GM21515 (cell line): Measurements from ENCODE around the gene ANO3.
"Not testable (repeated sequence)": the region's sequence is repeated elsewhere in the genome, so short reads cannot be mapped to it uniquely, and the experiment has no call there.

Experiments
- ATAC-seq: cut with Tn5 transposase; IDR thresholded peaks from one replicate; pipeline ENCODE4 v1.9.1; 2021; ENCODE audit not compliant: unreplicated experiment

Gene ANO3

DNA sequence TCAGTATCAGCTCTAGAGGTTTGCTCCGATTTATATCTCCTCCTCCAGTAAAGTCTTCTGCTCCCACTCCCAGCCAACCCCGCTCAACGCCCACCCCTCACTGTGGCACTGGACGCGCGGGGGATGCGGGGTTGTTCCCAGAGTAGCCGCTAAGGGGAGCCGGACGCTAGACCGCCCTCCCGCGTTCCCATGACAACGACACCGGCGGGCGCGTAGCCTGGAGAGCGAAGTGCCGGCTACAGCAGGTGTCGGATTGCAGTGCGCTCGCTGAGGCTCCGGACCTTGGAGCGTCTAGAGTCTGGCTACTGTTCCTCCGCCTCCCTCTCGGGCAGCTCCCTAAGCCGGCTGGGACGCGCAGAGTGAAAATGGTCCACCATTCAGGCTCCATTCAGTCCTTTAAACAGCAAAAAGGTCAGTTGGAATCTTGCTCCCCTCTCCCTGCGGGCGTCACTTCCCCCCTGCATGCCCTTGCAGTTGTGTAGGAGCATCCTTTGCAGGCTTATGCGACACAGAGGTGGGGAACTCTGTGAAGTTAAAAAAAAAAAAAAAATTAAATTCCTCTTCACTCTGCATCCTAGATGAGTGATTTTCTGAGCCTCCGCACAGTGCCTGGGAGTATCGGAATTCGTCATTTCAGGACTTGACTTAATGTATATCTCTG lies at the start of gene ANO3:
Gene ANO3 (plus strand): TSS at position 220 of the 661 bp plus-strand sequence. CDS start 146 bp downstream, at position 366.
- peak; percentile 90 for ATAC-seq

DNA sequence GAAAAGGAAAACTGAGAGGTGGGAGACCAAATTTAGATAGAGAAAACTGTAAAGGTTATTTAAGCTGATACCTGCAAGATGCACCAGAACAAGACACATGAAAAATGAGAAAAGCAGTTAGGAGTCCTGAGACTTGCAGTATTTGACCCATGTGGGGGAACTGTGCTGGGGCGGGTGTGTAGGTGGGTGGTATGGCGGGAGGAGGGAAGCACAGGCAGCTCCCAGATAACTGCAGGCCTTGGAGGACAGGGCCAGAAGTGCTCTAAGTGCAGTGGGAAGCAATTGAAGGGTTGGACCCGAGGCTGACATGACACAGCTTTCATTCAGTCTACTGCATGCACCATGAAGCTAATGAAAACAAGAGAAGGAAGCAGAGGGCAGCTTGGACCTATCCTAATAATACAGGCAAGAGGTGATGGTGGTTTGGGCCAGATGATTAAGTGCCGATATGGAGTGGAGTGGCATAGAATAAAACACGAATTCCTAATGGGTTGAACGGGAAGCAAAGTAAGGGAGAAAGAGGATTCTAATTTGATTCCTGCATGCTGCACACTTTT lies 48.0 kb upstream of the ANO3 start:
- no peak for ATAC-seq

DNA sequence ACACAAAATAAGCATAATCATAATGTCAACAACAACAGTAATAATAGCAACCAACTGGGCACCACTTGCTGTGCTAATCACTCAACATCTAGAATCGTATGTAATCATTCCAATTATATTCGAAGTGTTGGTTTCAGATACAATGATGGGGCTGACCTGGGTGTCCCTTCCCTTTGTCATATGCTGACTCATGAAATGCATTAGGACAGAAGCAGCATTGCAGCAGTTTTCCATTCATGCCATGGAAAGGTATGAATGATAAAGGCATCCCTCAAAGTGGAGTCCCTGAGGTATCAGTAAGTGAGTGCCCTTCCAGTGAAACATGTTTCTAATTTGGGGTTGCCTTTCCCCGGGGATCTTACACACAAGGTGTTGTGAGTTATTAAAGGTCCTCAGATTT lies 46.3 kb upstream of the ANO3 start:
- ATAC-seq, result no peak

- peak; percentile 54 for ATAC-seq
These were observed 45.4 kb upstream of the ANO3 start for GRCh38 chr11:26286472-26287066.

DNA sequence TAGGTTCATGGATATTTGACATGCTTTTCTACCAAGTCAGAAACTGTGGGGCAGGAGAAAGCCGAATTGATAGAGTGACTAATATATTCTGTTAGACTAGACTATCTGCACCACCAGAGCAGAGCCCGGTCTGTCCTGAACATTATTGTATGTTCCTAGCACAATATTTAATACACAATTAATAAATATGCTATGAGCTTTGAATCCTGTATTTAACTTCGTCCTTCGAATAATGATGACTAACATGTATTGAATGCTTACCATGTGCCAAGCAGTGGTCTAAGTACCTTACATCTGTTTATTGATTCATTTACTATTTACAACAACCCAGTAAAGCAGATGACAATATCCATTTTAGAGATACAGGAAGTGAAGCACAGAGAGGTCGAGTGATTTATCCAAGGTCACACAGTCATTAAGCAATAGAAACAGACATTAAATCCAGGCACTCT lies 44.8 kb upstream of the ANO3 start:
- ATAC-seq, result no peak

GRCh38 chr11:26297189-26297975 lies 34.5 kb upstream of the ANO3 start:
- peak; percentile 79 for ATAC-seq

- ATAC-seq, result not testable (repeated sequence)
These were observed 15.6 kb upstream of the ANO3 start for GRCh38 chr11:26316372-26316771.

DNA sequence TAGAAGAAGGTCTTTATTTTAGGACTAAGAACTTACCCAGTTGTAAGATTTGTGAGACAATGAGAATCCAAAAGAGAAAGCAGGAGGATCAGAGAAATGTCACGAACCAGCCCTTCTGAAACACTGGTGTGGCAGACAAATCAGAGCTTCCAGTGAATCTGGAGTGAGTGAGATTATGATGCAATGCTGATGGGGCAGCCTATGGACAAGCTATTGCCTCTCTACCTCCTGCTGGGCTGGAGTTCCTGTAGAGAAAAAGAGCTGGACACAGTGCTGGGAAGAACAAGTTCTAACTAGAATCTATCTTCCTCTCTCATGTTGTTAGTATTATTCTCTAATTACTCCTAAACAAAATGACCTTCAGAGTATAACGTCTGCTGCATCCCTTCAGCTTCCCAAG lies 12.0 kb upstream of the ANO3 start:
- ATAC-seq, result no peak

DNA sequence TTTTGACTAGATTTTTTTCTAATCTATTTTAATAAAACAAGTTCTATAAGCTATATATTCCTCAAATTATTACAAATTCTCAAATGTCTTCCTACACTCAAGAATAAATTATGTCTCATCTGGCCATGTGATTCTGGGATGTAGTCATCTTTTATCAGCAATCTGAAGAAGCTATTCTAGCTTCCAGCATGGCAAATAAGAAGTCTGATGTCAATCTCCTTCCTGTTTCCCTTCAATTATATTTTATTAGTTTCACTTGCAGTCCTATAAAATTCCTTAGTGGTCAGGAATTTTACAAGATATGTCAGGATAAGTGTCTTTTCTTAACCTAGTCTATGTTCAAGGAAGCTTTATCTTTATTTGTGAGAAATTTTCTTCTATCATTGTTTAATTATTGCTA lies 10.4 kb upstream of the ANO3 start:
- no peak for ATAC-seq

DNA sequence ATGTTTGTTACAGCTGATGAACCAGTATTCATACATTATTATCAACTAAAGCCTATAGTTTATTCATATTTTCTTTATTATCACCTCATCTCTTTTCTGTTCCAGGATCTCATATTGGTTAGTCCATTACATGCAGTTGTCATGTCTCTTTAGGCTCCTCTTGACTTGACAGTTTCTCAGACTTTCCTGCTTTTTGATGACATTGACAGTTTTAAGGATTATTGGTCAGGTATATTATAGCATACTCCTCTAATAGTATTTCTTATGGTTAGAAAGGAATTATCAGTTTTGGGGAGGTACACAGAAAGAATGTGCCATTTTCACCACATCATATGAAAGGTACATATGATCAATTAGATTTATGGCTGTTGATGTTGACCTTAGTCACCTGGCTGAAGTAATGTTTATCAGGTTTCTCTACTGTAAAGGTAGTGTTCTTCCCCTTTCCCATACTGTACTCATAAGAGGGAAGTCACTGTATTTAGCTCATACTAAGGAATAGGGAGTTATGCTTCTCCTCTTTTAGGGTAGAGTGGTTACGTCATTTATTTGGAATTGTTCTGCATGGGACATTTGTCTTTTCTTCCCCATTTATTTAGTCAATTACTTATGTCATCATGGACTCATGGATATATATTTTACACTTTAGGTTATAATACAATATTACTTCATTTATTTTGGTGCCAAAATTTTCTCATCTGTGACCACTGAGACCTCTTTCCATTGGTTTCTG lies 9.4 kb upstream of the ANO3 start:
- no peak for ATAC-seq

- no peak for ATAC-seq
These were observed 8.1 kb upstream of the ANO3 start for GRCh38 chr11:26323837-26324236.

DNA sequence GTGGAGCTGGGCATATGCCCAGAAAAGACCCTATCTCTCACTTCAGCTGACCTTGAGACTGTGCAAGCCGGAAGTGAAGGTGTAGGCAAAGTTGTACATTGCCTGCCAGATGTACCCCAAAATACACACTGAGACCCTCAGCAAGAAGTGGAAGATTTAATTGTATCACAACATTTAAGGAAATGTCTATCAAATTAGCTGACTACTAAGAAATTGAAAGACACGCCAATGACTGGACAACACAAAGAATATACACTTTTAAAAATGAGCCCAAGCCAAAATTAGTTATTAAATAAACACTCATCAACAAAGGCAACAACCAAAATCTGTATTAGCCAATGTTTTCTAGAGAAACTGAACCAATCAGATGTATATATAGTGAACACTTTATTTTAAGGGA lies 7.7 kb upstream of the ANO3 start:
- ATAC-seq, result no peak

- ATAC-seq, result no peak
These were observed 5.0 kb upstream of the ANO3 start for GRCh38 chr11:26326793-26327400.

GRCh38 chr11:26329206-26329605 lies 2.7 kb upstream of the ANO3 start:
- ATAC-seq, result no peak

DNA sequence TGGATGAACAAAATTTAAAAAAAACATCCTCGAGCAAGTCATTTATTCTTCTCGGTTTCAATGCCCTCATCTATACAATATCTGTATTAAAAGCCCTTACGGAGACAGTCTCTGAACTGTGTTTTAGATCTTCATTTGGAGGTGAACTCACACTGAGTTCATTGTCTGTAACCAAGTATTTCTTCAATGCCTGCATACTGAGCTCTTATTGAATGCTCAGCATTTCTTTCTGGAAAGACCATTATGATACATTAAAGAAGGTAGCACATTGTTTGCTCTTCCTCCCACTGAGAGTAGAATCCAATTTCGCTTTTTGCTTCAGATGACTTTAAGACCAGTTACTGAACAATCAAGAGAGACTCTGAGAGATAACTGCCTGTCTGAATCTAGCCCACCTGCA lies 1.7 kb upstream of the ANO3 start:
- ATAC-seq, result no peak

GRCh38 chr11:26332572-26332915 lies 614 bp downstream of the ANO3 start:
- no peak for ATAC-seq

GRCh38 chr11:26333906-26334305 lies 2.0 kb downstream of the ANO3 start:
- ATAC-seq, result no peak

DNA sequence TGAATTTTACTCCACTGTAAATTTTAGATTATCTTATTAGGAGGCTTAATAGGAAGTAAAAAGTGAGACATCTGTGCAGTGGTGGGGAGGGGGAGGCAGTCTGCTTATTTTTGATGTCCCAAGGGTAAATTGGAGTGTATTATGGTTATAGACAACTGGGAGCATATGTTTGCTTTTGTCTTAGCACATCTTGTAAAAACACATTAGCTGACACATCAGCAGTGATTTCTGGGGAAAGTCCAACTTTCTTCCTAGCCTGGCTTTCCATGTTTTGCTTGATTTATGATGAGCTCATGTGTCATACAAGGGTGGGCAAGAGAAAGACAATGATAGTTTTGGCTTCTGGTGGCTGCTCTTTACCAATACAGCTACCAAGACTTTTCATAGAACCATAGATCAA lies 4.0 kb downstream of the ANO3 start:
- ATAC-seq, result no peak

GRCh38 chr11:26344647-26345046 lies 12.7 kb downstream of the ANO3 start:
- no peak for ATAC-seq

DNA sequence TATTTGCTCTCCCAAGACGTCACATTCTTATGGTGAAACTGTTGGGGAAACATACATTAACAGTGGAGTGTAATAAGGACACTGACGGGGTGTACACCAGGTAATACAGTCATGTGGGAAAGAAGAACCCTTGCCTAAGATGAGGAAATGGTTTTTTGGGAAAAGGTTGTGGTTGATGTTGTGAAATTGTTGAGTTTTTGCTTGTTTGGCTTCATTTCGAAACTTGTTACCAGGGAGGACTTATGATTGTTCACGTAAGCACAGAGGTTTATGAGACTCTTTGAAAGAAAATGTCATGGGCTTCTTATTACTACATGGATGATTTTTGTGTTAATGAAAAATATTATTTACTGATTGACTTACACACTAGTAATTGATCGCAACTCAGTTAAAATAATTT lies 16.8 kb downstream of the ANO3 start:
- no peak for ATAC-seq

GRCh38 chr11:26350002-26350401 lies 18.1 kb downstream of the ANO3 start:
- ATAC-seq, result no peak
